Stimulated activated CD4-positive, alpha-beta T cell treated with anti-CD3 and anti-CD28 coated beads, Interleukin-1b, Interleukin-23, amount 100 ng/mL, for 24 hours (primary cell): ENCODE results near the gene SNX7.

ENCODE experiments used
- DNase-seq, 4 experiments: peaks; one replicate each; pipeline ENCODE4 v3.0.0-alpha.2; 2020; ENCODE audit warnings: low read depth in 4 of 4, low spot score in 1 of 4

The SNX7 gene

GRCh38 chr1:98763488-98764150 is 102.1 kb downstream of the SNX7 start:
- DNase-seq, result no peak

GRCh38 chr1:98764485-98764884 is 103.0 kb downstream of the SNX7 start:
- DNase-seq, result no peak

- no peak for DNase-seq
Measured at GRCh38 chr1:98766255-98766654, 104.7 kb downstream of the SNX7 start.

GRCh38 chr1:98769162-98769561 is 107.6 kb downstream of the SNX7 start:
- no peak for DNase-seq

- DNase-seq, result no peak
Measured at GRCh38 chr1:98781906-98782305, 120.4 kb downstream of the SNX7 start.

GRCh38 chr1:98783821-98784220 is 122.3 kb downstream of the SNX7 start:
- no peak for DNase-seq

GRCh38 chr1:98791498-98791897 is 130.0 kb downstream of the SNX7 start:
- DNase-seq, result no peak

- DNase-seq, result no peak
Measured at GRCh38 chr1:98792123-98792522, 130.6 kb downstream of the SNX7 start.

- no peak for DNase-seq
Measured at GRCh38 chr1:98793136-98793535, 131.6 kb downstream of the SNX7 start.

- peak in 3 of 4 experiments; percentile 7 to 9 (median 7) for DNase-seq
Measured at GRCh38 chr1:98794196-98794886, 132.8 kb downstream of the SNX7 start.

- DNase-seq, result no peak
Measured at GRCh38 chr1:98796049-98796448, 134.5 kb downstream of the SNX7 start.

- DNase-seq, result no peak
Measured at GRCh38 chr1:98797506-98797905, 136.0 kb downstream of the SNX7 start.
